Stimulated activated naive B cell treated with anti-CD40 and anti-IgM and Interleukin-4, amounts not matched to agents 10 μg/mL and 1 μg/mL and 100 μg/mL, for 72 hours (primary cell): Measurements from ENCODE around the gene ZMAT5.

Source experiments
- ATAC-seq, 2 donors: fragments of 150-1000 bp; cut with Tn5 transposase; replicated peaks; 2 replicates each; pipeline ENCODE4 v1.10.0; 2021; ENCODE audit warnings: moderate library complexity in 1 of 2
- DNase-seq: peaks from one replicate; pipeline ENCODE4 v3.0.0; 2021
- H3K27ac Mint-ChIP-seq: one replicate; pipeline ENCODE4 v1.8.0; 2022; ENCODE audit warnings: mild to moderate bottlenecking, mixed read lengths
- H3K27me3 Mint-ChIP-seq, 2 donors: one replicate each; pipeline ENCODE4 v1.8.0; 2022; ENCODE audit warnings: mixed read lengths in 2 of 2
- H3K36me3 Mint-ChIP-seq, 2 donors: one replicate each; pipeline ENCODE4 v1.8.0; 2022; ENCODE audit warnings: mixed read lengths in 2 of 2, mild to moderate bottlenecking in 1 of 2
- H3K4me1 Mint-ChIP-seq, 2 donors: one replicate each; pipeline ENCODE4 v1.8.0; 2022; ENCODE audit warnings: mixed read lengths in 2 of 2, mild to moderate bottlenecking in 1 of 2
- H3K4me3 Mint-ChIP-seq, 2 donors: one replicate each; pipeline ENCODE4 v1.8.0; 2022; ENCODE audit warnings: mild to moderate bottlenecking in 2 of 2, mixed read lengths in 2 of 2, moderate library complexity in 1 of 2
- H3K9me3 Mint-ChIP-seq, 2 donors: one replicate each; pipeline ENCODE4 v1.8.0; 2022; ENCODE audit warnings: mixed read lengths in 2 of 2, mild to moderate bottlenecking in 1 of 2

Gene ZMAT5, protein sequence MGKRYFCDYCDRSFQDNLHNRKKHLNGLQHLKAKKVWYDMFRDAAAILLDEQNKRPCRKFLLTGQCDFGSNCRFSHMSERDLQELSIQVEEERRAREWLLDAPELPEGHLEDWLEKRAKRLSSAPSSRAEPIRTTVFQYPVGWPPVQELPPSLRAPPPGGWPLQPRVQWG

DNA sequence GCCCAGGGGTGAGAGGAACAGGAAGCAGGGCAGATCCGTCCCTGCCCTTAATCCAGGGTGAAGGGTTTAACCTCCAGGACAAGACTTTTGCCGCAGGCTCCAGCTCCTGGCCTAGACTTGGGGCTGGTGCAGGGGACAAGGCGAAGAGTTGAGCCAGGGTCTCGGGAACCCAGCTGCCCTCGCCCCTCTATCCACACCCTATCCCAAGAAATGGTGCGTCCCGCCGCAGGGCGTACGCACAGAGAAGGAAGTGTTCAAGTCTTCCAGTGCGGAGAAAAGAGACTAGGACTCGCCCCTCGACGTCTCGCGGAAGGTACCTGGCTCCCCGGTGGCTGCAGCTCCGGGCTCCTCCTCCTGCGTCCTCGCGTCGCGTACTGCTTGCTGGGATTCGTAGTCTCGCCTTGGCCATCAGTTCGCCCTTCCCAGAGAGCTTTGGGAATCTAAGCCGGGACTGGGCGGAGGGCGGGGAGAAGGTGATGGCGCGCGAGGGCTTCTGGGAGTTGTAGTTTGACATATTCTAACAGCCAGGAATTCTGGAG is at the start of gene ZMAT5:
ZMAT5 (minus strand) TSS at position 376 of the 539 bp plus-strand sequence. CDS start 18,463 bp downstream, outside the sequence.
- Mint-ChIP-seq H3K9me3 (no peaks in the 10 kb centered on the region), H3K36me3 (peaks cover 16 to 30% of the 10 kb centered on the region in 2 donors), H3K4me1 (peaks cover 16 to 44% of the 10 kb centered on the region in 2 donors), H3K27me3 (no peaks in the 10 kb centered on the region), H3K4me3 (peak within 1 kb of the TSS; percentile 100), H3K27ac (peak within 1 kb of the TSS; percentile 100)
- DNase-seq (peak; percentile 91), ATAC-seq (peak; percentile 95 to 97)

DNA sequence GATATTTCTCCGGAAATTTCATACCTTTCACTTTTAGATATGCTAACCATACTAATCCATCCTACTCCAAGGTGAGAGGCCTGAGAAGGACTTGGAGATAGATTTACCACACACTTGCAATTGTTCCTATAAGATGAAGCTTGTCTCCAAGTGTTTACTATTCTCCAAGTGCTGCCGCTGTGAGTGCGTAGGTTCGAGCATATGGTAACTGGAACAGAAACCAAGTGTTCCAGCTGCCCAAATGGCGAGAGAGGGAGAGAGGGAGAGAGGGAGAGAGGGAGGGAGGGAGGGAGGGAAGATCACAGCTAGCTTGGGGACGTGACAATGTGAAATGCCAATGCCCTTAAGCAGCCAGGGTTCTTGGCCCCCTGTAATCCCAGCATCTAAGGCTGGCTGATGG is 49.7 kb upstream of the ZMAT5 start:
- no peak for DNase-seq
- H3K27ac Mint-ChIP-seq = no peak overlapping the region
- H3K4me1 Mint-ChIP-seq = peaks cover 0 to 4% of the 10 kb centered on the region in 2 donors
- peaks cover 56 to 77% of the 10 kb centered on the region in 2 donors for H3K36me3 Mint-ChIP-seq
- no peaks in the 10 kb centered on the region for H3K9me3 Mint-ChIP-seq
- ATAC-seq = no peak
- H3K27me3 Mint-ChIP-seq = no peaks in the 10 kb centered on the region
- H3K4me3 Mint-ChIP-seq = no peak overlapping the region

DNA sequence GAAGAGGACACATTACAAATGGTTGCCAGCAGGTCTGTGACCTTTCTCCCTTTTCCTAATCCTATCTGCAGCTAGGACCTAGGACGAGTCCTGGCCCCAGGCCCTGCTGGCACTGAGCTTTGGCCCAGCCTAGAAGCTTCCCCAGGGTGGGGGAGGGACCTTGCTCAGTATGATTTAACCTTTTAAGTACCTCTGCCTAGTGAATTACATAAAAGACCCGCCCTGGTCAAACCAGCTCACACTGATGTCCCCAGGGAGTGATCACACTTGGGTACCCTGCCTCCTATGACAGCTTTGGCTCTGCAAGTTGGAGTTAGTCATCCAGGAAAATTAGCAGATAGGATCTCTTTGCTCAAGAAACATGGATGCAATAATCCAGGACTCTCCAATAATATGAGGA is 49.3 kb upstream of the ZMAT5 start:
- peaks cover 0 to 3% of the 10 kb centered on the region in 2 donors for H3K4me1 Mint-ChIP-seq
- no peak overlapping the region for H3K27ac Mint-ChIP-seq
- H3K36me3 Mint-ChIP-seq = peaks cover 56 to 77% of the 10 kb centered on the region in 2 donors
- H3K4me3 Mint-ChIP-seq = no peak overlapping the region
- ATAC-seq = no peak
- no peak for DNase-seq
- no peaks in the 10 kb centered on the region for H3K27me3 Mint-ChIP-seq
- H3K9me3 Mint-ChIP-seq = no peaks in the 10 kb centered on the region

DNA sequence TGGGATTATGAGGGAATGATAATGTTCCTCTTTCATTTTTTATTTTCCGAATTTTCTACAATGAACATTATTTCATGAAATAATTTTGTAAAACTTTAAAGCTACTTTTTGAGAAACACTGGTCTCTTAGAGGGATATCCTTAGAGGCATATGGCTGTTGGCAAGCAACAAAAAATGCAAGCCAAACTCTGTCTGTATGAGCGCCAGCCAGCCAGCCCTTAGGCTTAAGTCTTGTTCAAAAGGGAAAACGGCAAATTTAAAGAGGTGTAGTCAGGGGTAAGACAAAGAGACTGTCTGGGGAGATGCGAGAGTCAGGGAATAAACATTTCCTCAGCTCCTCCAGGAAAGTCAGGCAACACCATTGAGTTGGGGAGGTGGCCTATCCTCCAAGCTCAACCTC is 48.8 kb upstream of the ZMAT5 start:
- no peak overlapping the region for H3K27ac Mint-ChIP-seq

DNA sequence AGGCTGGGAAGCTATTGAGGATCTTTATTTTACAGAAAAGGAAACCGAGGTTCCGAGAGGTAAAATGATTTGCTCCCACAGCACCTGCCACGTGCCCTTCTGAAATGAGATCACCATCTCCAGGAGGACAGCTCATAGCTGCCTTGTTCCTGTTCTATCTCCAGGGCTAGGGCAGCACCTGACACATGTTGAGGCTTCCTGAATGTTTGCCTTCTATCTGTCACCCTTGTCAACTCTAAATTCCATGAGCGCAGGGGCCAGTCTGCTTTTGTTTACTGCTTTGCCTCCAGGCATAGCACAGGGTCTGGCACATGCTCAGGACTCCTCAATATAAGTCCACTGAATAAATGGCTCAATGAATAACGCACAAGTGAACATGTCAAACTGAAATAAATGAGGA is 47.2 kb upstream of the ZMAT5 start:
- peaks cover 53 to 78% of the 10 kb centered on the region in 2 donors for H3K36me3 Mint-ChIP-seq
- no peak overlapping the region for H3K4me3 Mint-ChIP-seq
- H3K27me3 Mint-ChIP-seq = no peaks in the 10 kb centered on the region
- no peaks in the 10 kb centered on the region for H3K9me3 Mint-ChIP-seq
- peak overlapping the region; percentile 80 for H3K27ac Mint-ChIP-seq
- peaks cover 0 to 2% of the 10 kb centered on the region in 2 donors for H3K4me1 Mint-ChIP-seq
- no peak for ATAC-seq
- no peak for DNase-seq

More for the DNA sequence above, 48.8 kb upstream of the ZMAT5 start:
- H3K36me3 Mint-ChIP-seq = peaks cover 57 to 76% of the 10 kb centered on the region in 2 donors
- DNase-seq = no peak
- ATAC-seq = no peak
- no peaks in the 10 kb centered on the region for H3K9me3 Mint-ChIP-seq
- H3K4me3 Mint-ChIP-seq = no peak overlapping the region
- H3K27me3 Mint-ChIP-seq = no peaks in the 10 kb centered on the region
- peaks cover 0 to 2% of the 10 kb centered on the region in 2 donors for H3K4me1 Mint-ChIP-seq

DNA sequence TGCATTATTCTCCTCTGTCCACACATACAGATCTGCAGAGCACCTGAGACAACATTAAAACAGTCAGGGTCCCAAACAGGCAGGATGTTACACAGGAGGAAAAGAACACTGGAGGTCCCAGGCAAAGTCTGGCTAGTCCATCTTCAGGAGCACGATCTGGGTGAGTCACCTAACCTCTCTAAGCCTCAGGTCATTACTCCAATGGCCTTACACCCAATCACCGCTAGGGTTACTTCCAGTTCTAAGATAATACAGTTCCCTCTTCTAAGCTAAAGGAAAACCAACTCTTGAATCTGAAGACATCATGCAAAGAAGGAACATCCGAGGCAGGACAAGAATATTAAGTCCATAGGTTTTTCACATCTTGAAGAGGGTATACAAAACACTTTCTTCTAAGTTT is 46.8 kb upstream of the ZMAT5 start:
- no peak overlapping the region for H3K27ac Mint-ChIP-seq
- H3K4me1 Mint-ChIP-seq = peaks cover 0 to 2% of the 10 kb centered on the region in 2 donors
- no peaks in the 10 kb centered on the region for H3K9me3 Mint-ChIP-seq

DNA sequence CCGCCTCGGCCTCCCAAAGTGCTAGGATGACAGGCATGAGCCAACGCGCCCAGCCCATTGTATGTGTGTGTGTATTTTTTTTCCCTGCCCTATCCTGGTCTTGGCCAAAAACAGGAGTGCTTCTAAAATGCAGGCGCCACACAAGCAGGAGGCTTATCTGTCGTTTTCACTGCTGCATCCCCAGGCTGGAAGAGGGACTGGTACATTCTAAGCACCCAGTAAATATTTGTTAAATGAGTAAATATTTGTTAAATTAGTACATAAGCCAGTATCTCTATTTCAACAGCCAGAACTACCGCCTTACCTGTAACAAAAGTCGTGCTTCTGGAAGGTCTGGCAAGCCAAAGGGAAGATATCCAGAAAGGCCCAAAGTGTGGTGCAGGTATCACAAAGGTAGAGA is 46.3 kb upstream of the ZMAT5 start:
- Mint-ChIP-seq H3K36me3 (peaks cover 50 to 72% of the 10 kb centered on the region in 2 donors), H3K27ac (no peak overlapping the region), H3K4me3 (no peak overlapping the region), H3K9me3 (no peaks in the 10 kb centered on the region), H3K4me1 (peaks cover 0 to 2% of the 10 kb centered on the region in 2 donors), H3K27me3 (no peaks in the 10 kb centered on the region)
- no peak for DNase-seq
- no peak for ATAC-seq

More for the DNA sequence above, 46.8 kb upstream of the ZMAT5 start:
- no peak overlapping the region for H3K4me3 Mint-ChIP-seq
- ATAC-seq (no peak), DNase-seq (no peak)
- H3K27me3 Mint-ChIP-seq = no peaks in the 10 kb centered on the region
- peaks cover 49 to 74% of the 10 kb centered on the region in 2 donors for H3K36me3 Mint-ChIP-seq

DNA sequence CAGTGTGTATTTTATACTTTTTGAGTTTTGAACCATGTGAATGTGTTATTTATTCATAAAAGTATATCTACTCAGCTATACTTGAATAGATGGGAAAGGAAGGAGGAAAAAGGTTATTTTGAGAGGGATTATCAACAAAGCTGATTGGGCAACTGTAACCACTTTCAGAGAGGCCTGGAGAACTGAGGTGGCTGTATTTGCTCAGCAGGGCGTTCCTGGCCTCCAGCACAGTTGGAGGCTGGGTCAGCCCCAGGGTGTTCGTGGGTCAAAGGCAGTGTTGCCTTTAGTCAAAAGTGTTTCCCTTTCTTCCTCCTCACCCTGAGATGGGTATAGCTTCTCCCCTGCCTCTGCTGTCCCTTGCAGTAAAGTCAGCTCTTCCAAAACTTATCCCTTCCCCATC is 44.6 kb upstream of the ZMAT5 start:
- peaks cover 53 to 74% of the 10 kb centered on the region in 2 donors for H3K36me3 Mint-ChIP-seq
- no peak for ATAC-seq
- no peak for DNase-seq
- H3K9me3 Mint-ChIP-seq = no peaks in the 10 kb centered on the region
- peaks cover 0 to 2% of the 10 kb centered on the region in 2 donors for H3K4me1 Mint-ChIP-seq
- H3K27me3 Mint-ChIP-seq = no peaks in the 10 kb centered on the region
- no peak overlapping the region for H3K27ac Mint-ChIP-seq
- H3K4me3 Mint-ChIP-seq = no peak overlapping the region

DNA sequence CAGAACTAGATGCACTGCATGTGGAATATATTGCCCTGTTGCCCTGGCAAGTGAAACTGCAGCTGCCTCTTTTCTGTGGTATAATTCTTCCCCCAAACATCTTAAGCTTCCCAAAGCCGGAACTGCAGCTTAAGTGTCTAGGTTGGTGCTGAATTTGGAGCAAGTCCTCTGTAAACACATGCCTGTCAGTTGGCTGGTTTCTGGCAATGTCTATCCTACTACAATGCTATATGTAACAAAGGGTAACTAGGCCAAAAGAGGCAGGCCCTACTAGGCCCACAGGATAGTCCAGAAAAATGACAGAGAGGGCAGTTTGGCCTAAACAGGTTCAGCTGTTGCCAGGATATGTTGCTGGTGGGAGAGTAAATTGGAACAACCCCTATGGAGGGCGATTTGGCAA is 43.4 kb upstream of the ZMAT5 start:
- Mint-ChIP-seq H3K9me3 (no peaks in the 10 kb centered on the region), H3K4me3 (no peak overlapping the region), H3K27me3 (no peaks in the 10 kb centered on the region), H3K36me3 (peaks cover 60 to 77% of the 10 kb centered on the region in 2 donors), H3K27ac (no peak overlapping the region), H3K4me1 (peaks cover 0 to 2% of the 10 kb centered on the region in 2 donors)
- DNase-seq (no peak), ATAC-seq (no peak)

DNA sequence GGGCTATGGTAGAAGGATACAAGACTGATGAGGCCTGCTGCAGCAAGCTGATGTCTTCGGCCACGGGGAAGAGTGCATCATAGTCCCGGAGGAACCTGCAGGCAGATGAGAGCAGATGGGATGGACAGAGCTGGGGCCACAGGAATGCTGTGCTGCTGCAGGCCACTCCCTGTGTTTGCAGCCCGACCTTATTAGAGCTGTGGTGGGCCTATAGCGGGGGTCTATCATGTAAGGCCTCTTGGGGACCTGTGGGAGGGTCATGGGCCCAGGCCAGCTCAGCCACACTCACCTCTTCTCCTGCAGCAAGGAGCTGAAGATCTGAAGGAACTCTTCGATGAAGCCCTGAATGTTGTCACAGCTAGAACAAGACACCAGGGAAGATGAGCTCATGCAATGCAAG is 39.4 kb upstream of the ZMAT5 start:
- ATAC-seq (no peak), DNase-seq (no peak)
- H3K36me3 Mint-ChIP-seq = peaks cover 57 to 65% of the 10 kb centered on the region in 2 donors
- no peaks in the 10 kb centered on the region for H3K9me3 Mint-ChIP-seq
- H3K4me3 Mint-ChIP-seq = no peak overlapping the region
- no peaks in the 10 kb centered on the region for H3K4me1 Mint-ChIP-seq
- H3K27me3 Mint-ChIP-seq = no peaks in the 10 kb centered on the region
- H3K27ac Mint-ChIP-seq = no peak overlapping the region

DNA sequence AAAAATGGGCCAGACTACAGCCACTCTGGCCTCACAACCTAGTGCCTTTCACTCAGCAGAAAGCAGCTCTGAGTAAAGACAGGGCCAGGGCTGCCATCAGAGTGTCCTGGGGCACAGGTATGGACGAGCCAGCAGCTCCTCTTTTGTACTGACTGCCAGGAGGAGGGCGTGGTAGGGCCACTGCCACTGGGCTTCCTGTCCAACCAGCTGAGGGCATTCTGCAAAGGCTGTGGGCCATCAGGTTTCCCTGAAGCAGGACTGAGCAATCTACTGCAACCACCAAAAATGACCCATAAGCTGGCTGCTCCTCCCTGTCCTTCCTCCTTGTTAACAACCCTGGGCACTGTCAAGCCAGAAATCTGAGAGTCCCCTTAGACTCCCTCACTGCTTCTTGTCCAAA is 38.2 kb upstream of the ZMAT5 start:
- H3K4me1 Mint-ChIP-seq = peaks cover 0 to 1% of the 10 kb centered on the region in 2 donors
- ATAC-seq (no peak), DNase-seq (no peak)
- no peak overlapping the region for H3K27ac Mint-ChIP-seq
- H3K4me3 Mint-ChIP-seq = no peak overlapping the region
- H3K9me3 Mint-ChIP-seq = no peaks in the 10 kb centered on the region
- H3K27me3 Mint-ChIP-seq = no peaks in the 10 kb centered on the region
- peaks cover 62 to 69% of the 10 kb centered on the region in 2 donors for H3K36me3 Mint-ChIP-seq

DNA sequence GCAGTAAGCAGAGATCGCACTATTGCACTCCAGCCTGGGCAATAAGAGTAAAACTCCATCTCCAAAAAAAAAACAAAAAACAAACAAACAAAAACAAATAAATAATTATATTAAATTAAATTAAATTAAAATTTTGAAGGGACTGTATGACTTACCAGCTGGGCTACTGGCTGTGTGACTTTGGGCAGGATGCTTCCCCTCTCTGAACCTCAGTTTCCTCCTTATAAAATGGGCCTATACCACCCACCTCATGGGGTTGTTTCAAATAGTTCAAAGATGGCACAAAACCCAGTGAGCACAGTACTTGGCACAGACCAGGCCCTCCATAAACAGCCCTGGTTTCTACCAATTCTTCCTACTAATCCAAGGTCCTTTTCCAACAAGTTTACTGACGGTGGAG is 36.4 kb upstream of the ZMAT5 start:
- DNase-seq = no peak
- Mint-ChIP-seq H3K36me3 (peaks cover 70 to 77% of the 10 kb centered on the region in 2 donors), H3K4me1 (peaks cover 11 to 15% of the 10 kb centered on the region in 2 donors), H3K9me3 (no peaks in the 10 kb centered on the region), H3K27ac (no peak overlapping the region), H3K4me3 (no peak overlapping the region), H3K27me3 (no peaks in the 10 kb centered on the region)
- no peak for ATAC-seq

DNA sequence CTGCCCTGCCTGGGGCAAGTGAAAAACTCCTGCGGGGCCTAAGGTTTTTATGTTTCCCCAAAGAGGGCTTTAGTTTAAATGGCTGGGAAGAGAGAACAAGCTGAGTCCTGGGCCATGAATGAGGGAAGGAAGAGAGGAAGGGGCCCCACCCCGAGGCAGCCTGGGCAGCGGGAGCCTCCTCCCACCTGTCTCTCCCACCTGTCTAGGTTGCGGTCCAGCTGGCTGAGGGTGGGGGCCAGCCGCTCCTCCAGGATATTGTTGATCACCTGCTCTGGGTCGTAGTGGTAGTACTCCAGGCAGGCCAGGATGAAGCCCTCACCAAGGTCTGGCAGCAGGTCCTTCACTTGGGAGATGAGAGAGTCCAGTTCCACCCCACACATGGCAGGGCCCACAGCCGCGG is 35.0 kb upstream of the ZMAT5 start:
- Mint-ChIP-seq H3K36me3 (peaks cover 66 to 77% of the 10 kb centered on the region in 2 donors), H3K9me3 (no peaks in the 10 kb centered on the region), H3K4me3 (no peak overlapping the region), H3K4me1 (peaks cover 19 to 29% of the 10 kb centered on the region in 2 donors), H3K27me3 (no peaks in the 10 kb centered on the region), H3K27ac (no peak overlapping the region)
- ATAC-seq (no peak), DNase-seq (no peak)

DNA sequence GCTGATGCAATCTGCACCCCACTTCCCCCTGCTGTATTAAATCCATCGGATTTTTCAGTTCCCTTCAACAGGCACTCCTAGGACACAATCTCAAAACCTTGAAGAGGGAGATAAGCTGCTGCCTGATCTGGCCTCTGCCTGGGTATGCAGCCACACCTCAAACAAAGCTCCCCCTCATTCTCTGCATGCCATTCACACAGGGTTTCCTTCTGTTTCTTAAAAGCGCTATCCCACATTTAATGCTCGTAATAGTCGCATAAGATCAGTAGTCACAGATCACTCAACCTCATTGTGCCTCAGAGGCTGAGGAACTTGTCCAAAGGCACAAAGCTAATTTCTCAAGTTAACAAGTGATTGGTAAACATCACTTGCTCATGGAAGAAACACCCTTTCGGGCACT is 34.3 kb upstream of the ZMAT5 start:
- H3K4me3 Mint-ChIP-seq = no peak overlapping the region
- ATAC-seq (no peak), DNase-seq (no peak)
- no peaks in the 10 kb centered on the region for H3K9me3 Mint-ChIP-seq
- peaks cover 63 to 77% of the 10 kb centered on the region in 2 donors for H3K36me3 Mint-ChIP-seq
- H3K27me3 Mint-ChIP-seq = no peaks in the 10 kb centered on the region
- H3K4me1 Mint-ChIP-seq = peaks cover 19 to 36% of the 10 kb centered on the region in 2 donors
- H3K27ac Mint-ChIP-seq = no peak overlapping the region

DNA sequence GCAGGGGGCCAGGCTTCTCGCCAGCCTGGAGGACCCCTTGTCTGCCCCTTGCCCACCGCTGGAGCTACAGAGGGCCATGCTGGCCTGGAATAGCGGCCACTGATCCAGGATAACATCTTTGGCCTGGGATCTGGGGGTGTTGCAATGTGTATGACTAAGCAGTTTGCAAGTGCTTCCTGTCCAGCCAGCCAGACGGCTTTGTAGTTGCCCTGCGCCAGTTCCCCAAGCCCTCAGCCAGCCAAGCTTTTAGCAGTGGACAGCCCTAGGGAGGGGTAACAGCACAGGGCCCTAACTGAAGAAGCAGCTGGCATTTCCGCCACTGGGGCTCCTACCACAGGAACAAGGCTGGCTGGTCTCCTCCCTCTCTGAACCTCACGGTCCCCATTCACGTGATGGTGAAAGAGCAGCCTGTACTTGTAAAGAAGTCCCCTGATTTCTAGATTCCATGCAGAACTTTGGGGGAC is 32.4 kb upstream of the ZMAT5 start:
- Mint-ChIP-seq H3K9me3 (no peaks in the 10 kb centered on the region), H3K4me3 (no peak overlapping the region), H3K36me3 (peaks cover 55 to 68% of the 10 kb centered on the region in 2 donors), H3K27ac (no peak overlapping the region), H3K4me1 (peaks cover 19 to 37% of the 10 kb centered on the region in 2 donors), H3K27me3 (no peaks in the 10 kb centered on the region)
- ATAC-seq (no peak), DNase-seq (no peak)
